ENCODE measurements around the gene CBR3.

DNA sequence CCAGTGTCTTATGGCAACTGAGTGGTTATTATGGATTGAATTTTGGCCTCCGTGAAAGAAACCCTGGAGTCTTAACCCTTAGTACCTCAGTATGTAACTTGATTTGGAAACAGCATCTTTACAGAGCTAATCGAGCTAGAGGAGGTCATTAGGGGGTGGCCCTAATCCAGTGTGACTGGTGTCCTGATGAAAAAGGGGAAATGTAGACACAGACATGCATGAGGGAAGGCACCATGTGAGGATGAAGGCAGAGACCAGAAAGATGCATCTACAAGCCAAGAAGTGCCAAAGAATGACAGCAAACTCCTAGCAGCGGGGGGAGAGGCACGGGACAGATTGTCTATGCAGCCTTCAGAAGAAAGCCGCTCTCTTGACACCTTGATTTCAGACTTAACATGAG is 36.5 kb downstream of the CBR3 start:
- TF ChIP-seq, protein P1, sequence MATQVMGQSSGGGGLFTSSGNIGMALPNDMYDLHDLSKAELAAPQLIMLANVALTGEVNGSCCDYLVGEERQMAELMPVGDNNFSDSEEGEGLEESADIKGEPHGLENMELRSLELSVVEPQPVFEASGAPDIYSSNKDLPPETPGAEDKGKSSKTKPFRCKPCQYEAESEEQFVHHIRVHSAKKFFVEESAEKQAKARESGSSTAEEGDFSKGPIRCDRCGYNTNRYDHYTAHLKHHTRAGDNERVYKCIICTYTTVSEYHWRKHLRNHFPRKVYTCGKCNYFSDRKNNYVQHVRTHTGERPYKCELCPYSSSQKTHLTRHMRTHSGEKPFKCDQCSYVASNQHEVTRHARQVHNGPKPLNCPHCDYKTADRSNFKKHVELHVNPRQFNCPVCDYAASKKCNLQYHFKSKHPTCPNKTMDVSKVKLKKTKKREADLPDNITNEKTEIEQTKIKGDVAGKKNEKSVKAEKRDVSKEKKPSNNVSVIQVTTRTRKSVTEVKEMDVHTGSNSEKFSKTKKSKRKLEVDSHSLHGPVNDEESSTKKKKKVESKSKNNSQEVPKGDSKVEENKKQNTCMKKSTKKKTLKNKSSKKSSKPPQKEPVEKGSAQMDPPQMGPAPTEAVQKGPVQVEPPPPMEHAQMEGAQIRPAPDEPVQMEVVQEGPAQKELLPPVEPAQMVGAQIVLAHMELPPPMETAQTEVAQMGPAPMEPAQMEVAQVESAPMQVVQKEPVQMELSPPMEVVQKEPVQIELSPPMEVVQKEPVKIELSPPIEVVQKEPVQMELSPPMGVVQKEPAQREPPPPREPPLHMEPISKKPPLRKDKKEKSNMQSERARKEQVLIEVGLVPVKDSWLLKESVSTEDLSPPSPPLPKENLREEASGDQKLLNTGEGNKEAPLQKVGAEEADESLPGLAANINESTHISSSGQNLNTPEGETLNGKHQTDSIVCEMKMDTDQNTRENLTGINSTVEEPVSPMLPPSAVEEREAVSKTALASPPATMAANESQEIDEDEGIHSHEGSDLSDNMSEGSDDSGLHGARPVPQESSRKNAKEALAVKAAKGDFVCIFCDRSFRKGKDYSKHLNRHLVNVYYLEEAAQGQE (IDR thresholded peaks at IDR 0.05; ENCODE audit: low read depth) = no peak
- no peak for TF ChIP-seq CEBPB (IDR thresholded peaks at IDR 0.05; ENCODE audit: low read depth)
- TF ChIP-seq EZH2 (IDR thresholded peaks at IDR 0.05) = no peak
- TF ChIP-seq YY1 (IDR thresholded peaks at IDR 0.05; ENCODE audit: extremely low read depth, insufficient replicate concordance, low read depth, low read length) = no peak
- TF ChIP-seq, protein P2, sequence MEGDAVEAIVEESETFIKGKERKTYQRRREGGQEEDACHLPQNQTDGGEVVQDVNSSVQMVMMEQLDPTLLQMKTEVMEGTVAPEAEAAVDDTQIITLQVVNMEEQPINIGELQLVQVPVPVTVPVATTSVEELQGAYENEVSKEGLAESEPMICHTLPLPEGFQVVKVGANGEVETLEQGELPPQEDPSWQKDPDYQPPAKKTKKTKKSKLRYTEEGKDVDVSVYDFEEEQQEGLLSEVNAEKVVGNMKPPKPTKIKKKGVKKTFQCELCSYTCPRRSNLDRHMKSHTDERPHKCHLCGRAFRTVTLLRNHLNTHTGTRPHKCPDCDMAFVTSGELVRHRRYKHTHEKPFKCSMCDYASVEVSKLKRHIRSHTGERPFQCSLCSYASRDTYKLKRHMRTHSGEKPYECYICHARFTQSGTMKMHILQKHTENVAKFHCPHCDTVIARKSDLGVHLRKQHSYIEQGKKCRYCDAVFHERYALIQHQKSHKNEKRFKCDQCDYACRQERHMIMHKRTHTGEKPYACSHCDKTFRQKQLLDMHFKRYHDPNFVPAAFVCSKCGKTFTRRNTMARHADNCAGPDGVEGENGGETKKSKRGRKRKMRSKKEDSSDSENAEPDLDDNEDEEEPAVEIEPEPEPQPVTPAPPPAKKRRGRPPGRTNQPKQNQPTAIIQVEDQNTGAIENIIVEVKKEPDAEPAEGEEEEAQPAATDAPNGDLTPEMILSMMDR (IDR thresholded peaks at IDR 0.05 in 2 of 3, conservative IDR thresholded peaks at IDR 0.05 in 1 of 3; ENCODE audit: borderline replicate concordance in 1 of 3, insufficient read depth in 1 of 3, low read depth in 2 of 3, low read length in 2 of 3) = no peak

Data from HCT116 (cell line).